HL-60 (cell line): ENCODE data around the gene HMCN2.
A peak's percentile ranks its signal among the peaks of the same experiment; 100 is the strongest.

ENCODE experiments used
- DNase-seq, 2 experiments: peaks; one replicate each; pipeline ENCODE4 v3.0.0-alpha.2; 2010 to 2020; ENCODE audit warnings: low read depth in 1 of 2, low spot score in 1 of 2
- H3K27ac ChIP-seq: fragments of 250-450 bp; sonication (Bioruptor Pico); replicated peaks from 2 replicates; pipeline ENCODE4 v1.5.1; 2020; ENCODE audit warnings: mild to moderate bottlenecking, moderate library complexity
- H3K27me3 ChIP-seq: fragments of 250-450 bp; sonication (Bioruptor Pico); 2 replicates; pipeline ENCODE4 v1.5.1; 2021; ENCODE audit warnings: mild to moderate bottlenecking, moderate library complexity; ENCODE audit not compliant: insufficient read depth, poor library complexity, severe bottlenecking
- H3K4me3 ChIP-seq: replicated peaks from 2 replicates; pipeline ENCODE4 v1.5.1; 2011; ENCODE audit warnings: mild to moderate bottlenecking, control low read depth, low read length; ENCODE audit not compliant: insufficient read depth
- GABPA ChIP-seq: IDR thresholded peaks from 2 replicates; pipeline ENCODE4 v1.6.1; 2012; ENCODE audit warnings: low read depth
- POLR2AphosphoS5 ChIP-seq: IDR thresholded peaks from 2 replicates; pipeline ENCODE4 v1.6.1; 2012; ENCODE audit warnings: low read depth
- SPI1 ChIP-seq: IDR thresholded peaks from 2 replicates; pipeline ENCODE4 v1.6.1; 2012; ENCODE audit warnings: low read depth, mild to moderate bottlenecking, borderline replicate concordance
- TF ChIP-seq, protein P1 (sequence below): IDR thresholded peaks from one replicate; pipeline ENCODE4 v1.5.1; 2011; ENCODE audit warnings: low read length, control low read depth, inconsistent platforms; ENCODE audit not compliant: insufficient read depth
- TF ChIP-seq, protein P2 (sequence below): IDR thresholded peaks from 2 replicates; pipeline ENCODE4 v1.6.1; 2012; ENCODE audit warnings: low read depth; ENCODE audit not compliant: insufficient replicate concordance

The HMCN2 gene

DNA sequence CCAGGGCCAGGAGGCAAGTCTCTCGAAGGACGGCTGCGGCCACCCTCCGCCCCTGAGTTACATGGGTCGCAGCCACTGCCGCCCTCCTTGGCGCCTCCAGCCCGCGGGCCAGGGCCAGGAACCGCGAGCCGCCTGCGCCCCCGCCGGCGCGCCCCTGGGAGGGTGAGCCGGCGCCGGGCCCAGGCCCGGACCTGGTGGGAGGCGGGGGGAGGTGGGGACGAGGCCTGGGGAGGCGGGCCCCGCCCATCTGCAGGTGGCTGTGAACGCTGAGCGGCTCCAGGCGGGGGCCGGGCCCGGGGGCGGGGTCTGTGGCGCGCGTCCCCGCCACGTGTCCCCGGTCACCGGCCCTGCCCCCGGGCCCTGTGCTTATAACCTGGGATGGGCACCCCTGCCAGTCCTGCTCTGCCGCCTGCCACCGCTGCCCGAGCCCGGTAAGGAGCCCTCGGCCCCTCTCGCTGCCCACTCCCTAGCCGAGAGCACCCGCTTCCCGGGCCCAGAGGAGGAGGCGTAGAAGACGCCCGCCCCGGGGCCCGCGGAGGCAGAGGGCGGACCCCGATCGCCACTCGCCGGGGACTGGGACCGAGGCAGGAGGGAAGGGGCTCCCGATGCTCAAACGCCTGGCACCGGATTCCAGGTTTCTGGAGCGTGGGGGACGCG, 179.1 kb downstream of the HMCN2 start, which contains the start of gene ASS1:
ASS1 (plus strand) TSS at position 397 of the 657 bp plus-strand sequence. CDS start 7,268 bp downstream, outside the sequence.
- DNase-seq = peak in 1 of 2 experiments; percentile 32
- Histone ChIP-seq H3K4me3 (peak within 1 kb of the TSS; percentile 47), H3K27ac (no peak within 1 kb of the TSS), H3K27me3 (peaks cover 2% of the 10 kb centered on the region)
- TF ChIP-seq SPI1 (no peak), GABPA (no peak)

DNA sequence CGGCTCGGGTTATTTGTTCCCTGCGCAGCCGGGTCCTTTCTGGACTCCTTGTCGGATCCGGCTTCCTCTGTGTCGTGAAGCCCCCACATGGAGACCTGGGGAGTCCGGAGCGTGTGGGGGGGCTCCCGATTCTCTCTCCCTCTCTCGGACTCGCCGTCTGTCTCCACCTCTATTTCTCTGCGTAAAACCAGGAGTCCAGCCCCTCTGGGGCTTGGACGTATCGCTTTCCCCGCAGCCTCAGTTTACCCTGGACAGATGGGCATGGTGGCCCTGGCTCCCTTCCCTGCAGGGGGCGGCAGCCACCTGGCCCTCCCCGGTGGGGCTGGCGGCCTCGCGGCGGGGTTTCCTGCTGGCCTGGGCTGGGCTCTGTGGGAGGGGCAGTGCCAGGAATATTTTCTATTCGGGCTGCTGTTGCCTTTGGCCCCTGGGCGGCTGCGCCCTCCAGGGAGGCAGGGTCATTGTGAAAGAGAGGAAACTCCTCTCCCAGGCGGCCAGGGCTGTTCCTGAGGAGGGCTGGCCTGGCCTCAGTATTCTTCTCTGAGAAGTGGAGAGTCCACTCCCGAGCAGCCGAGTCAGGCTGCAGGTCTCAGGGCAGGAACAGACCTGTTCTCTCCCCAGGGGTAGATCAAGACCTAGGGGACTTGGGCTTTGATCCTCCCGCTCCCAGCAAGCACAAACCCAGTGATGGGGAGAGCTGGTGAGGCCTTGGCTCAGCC, 179.9 kb downstream of the HMCN2 start:
- H3K4me3 ChIP-seq = peak overlapping the region; percentile 47
- TF ChIP-seq, protein P1, sequence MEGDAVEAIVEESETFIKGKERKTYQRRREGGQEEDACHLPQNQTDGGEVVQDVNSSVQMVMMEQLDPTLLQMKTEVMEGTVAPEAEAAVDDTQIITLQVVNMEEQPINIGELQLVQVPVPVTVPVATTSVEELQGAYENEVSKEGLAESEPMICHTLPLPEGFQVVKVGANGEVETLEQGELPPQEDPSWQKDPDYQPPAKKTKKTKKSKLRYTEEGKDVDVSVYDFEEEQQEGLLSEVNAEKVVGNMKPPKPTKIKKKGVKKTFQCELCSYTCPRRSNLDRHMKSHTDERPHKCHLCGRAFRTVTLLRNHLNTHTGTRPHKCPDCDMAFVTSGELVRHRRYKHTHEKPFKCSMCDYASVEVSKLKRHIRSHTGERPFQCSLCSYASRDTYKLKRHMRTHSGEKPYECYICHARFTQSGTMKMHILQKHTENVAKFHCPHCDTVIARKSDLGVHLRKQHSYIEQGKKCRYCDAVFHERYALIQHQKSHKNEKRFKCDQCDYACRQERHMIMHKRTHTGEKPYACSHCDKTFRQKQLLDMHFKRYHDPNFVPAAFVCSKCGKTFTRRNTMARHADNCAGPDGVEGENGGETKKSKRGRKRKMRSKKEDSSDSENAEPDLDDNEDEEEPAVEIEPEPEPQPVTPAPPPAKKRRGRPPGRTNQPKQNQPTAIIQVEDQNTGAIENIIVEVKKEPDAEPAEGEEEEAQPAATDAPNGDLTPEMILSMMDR = no peak
- TF ChIP-seq, protein P2, sequence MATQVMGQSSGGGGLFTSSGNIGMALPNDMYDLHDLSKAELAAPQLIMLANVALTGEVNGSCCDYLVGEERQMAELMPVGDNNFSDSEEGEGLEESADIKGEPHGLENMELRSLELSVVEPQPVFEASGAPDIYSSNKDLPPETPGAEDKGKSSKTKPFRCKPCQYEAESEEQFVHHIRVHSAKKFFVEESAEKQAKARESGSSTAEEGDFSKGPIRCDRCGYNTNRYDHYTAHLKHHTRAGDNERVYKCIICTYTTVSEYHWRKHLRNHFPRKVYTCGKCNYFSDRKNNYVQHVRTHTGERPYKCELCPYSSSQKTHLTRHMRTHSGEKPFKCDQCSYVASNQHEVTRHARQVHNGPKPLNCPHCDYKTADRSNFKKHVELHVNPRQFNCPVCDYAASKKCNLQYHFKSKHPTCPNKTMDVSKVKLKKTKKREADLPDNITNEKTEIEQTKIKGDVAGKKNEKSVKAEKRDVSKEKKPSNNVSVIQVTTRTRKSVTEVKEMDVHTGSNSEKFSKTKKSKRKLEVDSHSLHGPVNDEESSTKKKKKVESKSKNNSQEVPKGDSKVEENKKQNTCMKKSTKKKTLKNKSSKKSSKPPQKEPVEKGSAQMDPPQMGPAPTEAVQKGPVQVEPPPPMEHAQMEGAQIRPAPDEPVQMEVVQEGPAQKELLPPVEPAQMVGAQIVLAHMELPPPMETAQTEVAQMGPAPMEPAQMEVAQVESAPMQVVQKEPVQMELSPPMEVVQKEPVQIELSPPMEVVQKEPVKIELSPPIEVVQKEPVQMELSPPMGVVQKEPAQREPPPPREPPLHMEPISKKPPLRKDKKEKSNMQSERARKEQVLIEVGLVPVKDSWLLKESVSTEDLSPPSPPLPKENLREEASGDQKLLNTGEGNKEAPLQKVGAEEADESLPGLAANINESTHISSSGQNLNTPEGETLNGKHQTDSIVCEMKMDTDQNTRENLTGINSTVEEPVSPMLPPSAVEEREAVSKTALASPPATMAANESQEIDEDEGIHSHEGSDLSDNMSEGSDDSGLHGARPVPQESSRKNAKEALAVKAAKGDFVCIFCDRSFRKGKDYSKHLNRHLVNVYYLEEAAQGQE = no peak
- no peak for TF ChIP-seq POLR2AphosphoS5
- no peak for TF ChIP-seq SPI1
- no peak for TF ChIP-seq GABPA
- peaks cover 2% of the 10 kb centered on the region for H3K27me3 ChIP-seq
- no peak for DNase-seq
- no peak overlapping the region for H3K27ac ChIP-seq

DNA sequence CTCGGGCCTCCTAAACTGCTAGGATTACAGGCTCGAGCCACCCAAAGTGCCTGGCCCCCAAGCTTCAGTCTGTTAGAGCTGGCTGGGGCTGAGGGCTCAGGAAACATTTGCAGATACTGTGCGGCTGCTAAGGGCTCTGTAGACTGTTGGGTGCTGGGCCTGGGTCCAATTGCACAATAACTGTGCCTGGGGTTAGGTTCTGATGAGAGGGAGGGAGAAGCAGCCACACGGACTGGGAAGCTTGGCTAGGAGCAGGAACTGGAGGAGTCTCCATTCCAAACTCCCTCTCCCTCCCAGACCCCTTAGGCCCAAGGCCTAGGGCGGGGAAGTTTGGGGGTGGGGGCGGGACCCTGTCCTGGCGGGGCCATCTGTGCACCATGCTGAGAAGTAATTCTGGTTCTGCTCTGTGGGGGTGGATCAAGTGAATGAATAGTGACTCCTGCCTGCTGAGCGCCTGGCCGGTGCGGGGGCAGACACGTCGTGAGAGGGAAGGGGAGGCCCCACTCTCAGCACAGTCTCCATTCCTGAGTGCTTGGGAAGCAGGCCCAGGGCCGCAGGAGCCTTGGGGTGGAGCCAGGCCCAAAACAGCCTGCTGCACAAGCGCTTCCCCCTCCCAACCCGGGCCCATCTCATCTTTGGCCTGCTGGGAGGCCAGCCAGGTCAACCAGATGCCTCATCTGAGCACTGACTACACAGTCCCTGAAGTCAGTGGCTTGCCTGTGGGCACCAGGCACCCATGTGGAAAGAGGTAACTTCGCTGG, 180.7 kb downstream of the HMCN2 start:
- H3K27me3 ChIP-seq = peaks cover 2% of the 10 kb centered on the region
- TF ChIP-seq GABPA = no peak
- TF ChIP-seq, protein P1 = no peak
- TF ChIP-seq, protein P2 = no peak
- H3K4me3 ChIP-seq = no peak overlapping the region
- H3K27ac ChIP-seq = no peak overlapping the region
- DNase-seq = no peak

DNA sequence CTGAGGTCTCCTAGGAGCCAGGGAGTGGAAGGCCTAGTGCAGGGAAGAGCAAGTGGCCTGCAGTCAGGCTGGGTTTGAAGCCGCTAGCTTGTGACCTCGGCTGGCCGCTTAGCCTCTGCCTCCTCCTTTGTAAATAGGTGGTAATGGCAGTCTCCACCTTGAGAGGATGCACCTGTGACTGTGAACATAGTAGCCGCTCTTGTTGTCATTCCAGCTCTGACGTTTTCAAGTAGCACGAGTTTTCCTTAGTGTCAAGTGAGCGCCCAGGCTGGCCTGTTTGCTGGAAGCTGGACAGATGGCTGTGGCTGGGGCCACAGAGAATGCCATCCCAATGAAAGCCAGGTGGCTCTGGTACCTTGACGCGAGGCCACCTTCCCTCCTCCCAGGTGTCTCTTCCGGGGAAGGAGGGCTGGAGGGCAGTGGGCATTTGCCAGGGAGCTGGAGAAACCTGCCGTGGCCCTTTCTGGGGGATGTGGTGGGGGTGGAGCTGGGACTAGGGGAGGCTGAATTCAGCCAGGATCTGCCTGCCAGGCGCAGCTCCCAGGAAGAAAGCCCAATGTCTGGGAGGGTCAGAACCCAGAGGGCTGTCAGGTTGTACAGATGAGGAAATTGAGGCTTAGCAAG, 181.7 kb downstream of the HMCN2 start:
- Histone ChIP-seq H3K4me3 (no peak overlapping the region), H3K27me3 (peaks cover 2% of the 10 kb centered on the region), H3K27ac (no peak overlapping the region)
- TF ChIP-seq, protein P1 = no peak
- TF ChIP-seq POLR2AphosphoS5 = no peak
- no peak for DNase-seq
